ENCODE measurements around the gene PKDREJ. TPM values are rescaled to one million over a fixed set of nuclear protein-coding genes. Genes with fewer than 3 reads are reported as not detected.
A peak's percentile ranks its signal among the peaks of the same experiment; 100 is the strongest.

Gene PKDREJ
- total RNA-seq, 2 experiments from 2014 or later, result not detected

GRCh38 chr22:46293577-46294260, 30.6 kb upstream of the PKDREJ start:
- peaks cover 50% of the 10 kb centered on the region for H3K4me1 ChIP-seq (ENCODE audit: insufficient read depth, low read length, poor library complexity, severe bottlenecking)
- intact Hi-C loops (cut with micrococcal nuclease; ENCODE audit: unreplicated experiment), result loop anchor here (10.0 kb wide), 1 partner anchor 259 kb away; no protein-coding TSS in a partner anchor

GRCh38 chr22:46292732-46293131, 29.6 kb upstream of the PKDREJ start:
- Histone ChIP-seq H3K9me2 (ENCODE audit: insufficient read depth, low read length) (no peaks in the 10 kb centered on the region), H3K27ac (ENCODE audit: low read depth, low read length, poor library complexity, severe bottlenecking) (peak overlapping the region; percentile 65), H3K79me2 (ENCODE audit: insufficient read depth, low read depth, low read length) (peaks cover 8% of the 10 kb centered on the region), H4K20me1 (ENCODE audit: insufficient read depth, low read length) (no peaks in the 10 kb centered on the region), H3K4me2 (ENCODE audit: low read length) (peak overlapping the region; percentile 61), H3K4me3 (ENCODE audit: low read depth, low read length, poor library complexity, severe bottlenecking) (no peak overlapping the region), H3K36me3 (ENCODE audit: insufficient read depth, low read length) (no peaks in the 10 kb centered on the region), H2AFZ (ENCODE audit: low read length) (peak overlapping the region; percentile 75; the same call in 1 of the 2 replicates), H3K4me1 (ENCODE audit: insufficient read depth, low read length, poor library complexity, severe bottlenecking) (peaks cover 50% of the 10 kb centered on the region), H3K9me3 (ENCODE audit: low read length) (no peaks in the 10 kb centered on the region)
- DNase-seq (ENCODE audit: low spot score), result no peak
- intact Hi-C loops (cut with micrococcal nuclease; ENCODE audit: unreplicated experiment), result loop anchor here (10.0 kb wide), 1 partner anchor 258 kb away; no protein-coding TSS in a partner anchor
- ChIA-PET POLR2A (no interaction called here), CTCF (ENCODE audit: unreplicated experiment) (no interaction called here)
- BruUV-seq (replicated peaks), result no TSS peak
- TF ChIP-seq, protein P1, sequence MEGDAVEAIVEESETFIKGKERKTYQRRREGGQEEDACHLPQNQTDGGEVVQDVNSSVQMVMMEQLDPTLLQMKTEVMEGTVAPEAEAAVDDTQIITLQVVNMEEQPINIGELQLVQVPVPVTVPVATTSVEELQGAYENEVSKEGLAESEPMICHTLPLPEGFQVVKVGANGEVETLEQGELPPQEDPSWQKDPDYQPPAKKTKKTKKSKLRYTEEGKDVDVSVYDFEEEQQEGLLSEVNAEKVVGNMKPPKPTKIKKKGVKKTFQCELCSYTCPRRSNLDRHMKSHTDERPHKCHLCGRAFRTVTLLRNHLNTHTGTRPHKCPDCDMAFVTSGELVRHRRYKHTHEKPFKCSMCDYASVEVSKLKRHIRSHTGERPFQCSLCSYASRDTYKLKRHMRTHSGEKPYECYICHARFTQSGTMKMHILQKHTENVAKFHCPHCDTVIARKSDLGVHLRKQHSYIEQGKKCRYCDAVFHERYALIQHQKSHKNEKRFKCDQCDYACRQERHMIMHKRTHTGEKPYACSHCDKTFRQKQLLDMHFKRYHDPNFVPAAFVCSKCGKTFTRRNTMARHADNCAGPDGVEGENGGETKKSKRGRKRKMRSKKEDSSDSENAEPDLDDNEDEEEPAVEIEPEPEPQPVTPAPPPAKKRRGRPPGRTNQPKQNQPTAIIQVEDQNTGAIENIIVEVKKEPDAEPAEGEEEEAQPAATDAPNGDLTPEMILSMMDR (conservative IDR thresholded peaks at IDR 0.05; ENCODE audit: low read length), result no peak
- TF ChIP-seq EZH2phosphoT487 (IDR thresholded peaks at IDR 0.05; ENCODE audit: borderline replicate concordance, low read depth, low read length), result no peak

More at GRCh38 chr22:46293577-46294260, 30.6 kb upstream of the PKDREJ start:
- H3K9me3 ChIP-seq (ENCODE audit: low read length), result no peaks in the 10 kb centered on the region
- ChIA-PET POLR2A (interaction anchor here (0.6 to 0.8 kb wide), 2 partner anchors 162 to 527 kb away, joined by 3 to 5 read pairs; no protein-coding TSS in a partner anchor), CTCF (ENCODE audit: unreplicated experiment) (interaction anchor here (0.6 kb wide), 1 partner anchor 45 kb away, joined by 3 read pairs; no protein-coding TSS in a partner anchor)
- no peak for TF ChIP-seq EZH2phosphoT487 (IDR thresholded peaks at IDR 0.05; ENCODE audit: borderline replicate concordance, low read depth, low read length)
- TF ChIP-seq, protein P1 (conservative IDR thresholded peaks at IDR 0.05; ENCODE audit: low read length), result peak; percentile 49
- H3K36me3 ChIP-seq (ENCODE audit: insufficient read depth, low read length), result peaks cover 8% of the 10 kb centered on the region
- H3K4me3 ChIP-seq (ENCODE audit: low read depth, low read length, poor library complexity, severe bottlenecking), result no peak overlapping the region
- H3K9me2 ChIP-seq (ENCODE audit: insufficient read depth, low read length), result no peaks in the 10 kb centered on the region
- peaks cover 17% of the 10 kb centered on the region for H3K79me2 ChIP-seq (ENCODE audit: insufficient read depth, low read depth, low read length)
- H3K4me2 ChIP-seq (ENCODE audit: low read length), result peak overlapping the region; percentile 61
- no peaks in the 10 kb centered on the region for H4K20me1 ChIP-seq (ENCODE audit: insufficient read depth, low read length)
- H3K27ac ChIP-seq (ENCODE audit: low read depth, low read length, poor library complexity, severe bottlenecking), result peak overlapping the region; percentile 65
- peak overlapping the region; percentile 75 for H2AFZ ChIP-seq (ENCODE audit: low read length)
- peak; percentile 76 for DNase-seq (ENCODE audit: low spot score)
- BruUV-seq (replicated peaks), result no TSS peak

- ChIA-PET CTCF (ENCODE audit: unreplicated experiment) (no interaction called here), POLR2A (no interaction called here)
- Histone ChIP-seq H3K4me3 (ENCODE audit: low read depth, low read length, poor library complexity, severe bottlenecking) (no peak overlapping the region), H3K9me3 (ENCODE audit: low read length) (no peaks in the 10 kb centered on the region), H3K4me2 (ENCODE audit: low read length) (no peak overlapping the region), H3K4me1 (ENCODE audit: insufficient read depth, low read length, poor library complexity, severe bottlenecking) (peaks cover 54% of the 10 kb centered on the region), H3K9me2 (ENCODE audit: insufficient read depth, low read length) (no peaks in the 10 kb centered on the region), H4K20me1 (ENCODE audit: insufficient read depth, low read length) (no peaks in the 10 kb centered on the region), H2AFZ (ENCODE audit: low read length) (no peak overlapping the region), H3K36me3 (ENCODE audit: insufficient read depth, low read length) (no peaks in the 10 kb centered on the region), H3K27ac (ENCODE audit: low read depth, low read length, poor library complexity, severe bottlenecking) (no peak overlapping the region), H3K79me2 (ENCODE audit: insufficient read depth, low read depth, low read length) (peaks cover 2% of the 10 kb centered on the region; the same call in 1 of the 2 replicates)
- no peak for DNase-seq (ENCODE audit: low spot score)
- BruUV-seq (replicated peaks), result no TSS peak
- intact Hi-C loops (cut with micrococcal nuclease; ENCODE audit: unreplicated experiment), result loop anchor here (10.0 kb wide), 1 partner anchor 257 kb away; no protein-coding TSS in a partner anchor
- TF ChIP-seq, protein P1 (conservative IDR thresholded peaks at IDR 0.05; ENCODE audit: low read length), result no peak
- no peak for TF ChIP-seq EZH2phosphoT487 (IDR thresholded peaks at IDR 0.05; ENCODE audit: borderline replicate concordance, low read depth, low read length)
Measured at GRCh38 chr22:46292173-46292572, 29.0 kb upstream of the PKDREJ start.
